ENCODE results near the gene CYFIP2.
A peak's percentile ranks its signal among the peaks of the same experiment; 100 is the strongest.

The CYFIP2 gene

DNA sequence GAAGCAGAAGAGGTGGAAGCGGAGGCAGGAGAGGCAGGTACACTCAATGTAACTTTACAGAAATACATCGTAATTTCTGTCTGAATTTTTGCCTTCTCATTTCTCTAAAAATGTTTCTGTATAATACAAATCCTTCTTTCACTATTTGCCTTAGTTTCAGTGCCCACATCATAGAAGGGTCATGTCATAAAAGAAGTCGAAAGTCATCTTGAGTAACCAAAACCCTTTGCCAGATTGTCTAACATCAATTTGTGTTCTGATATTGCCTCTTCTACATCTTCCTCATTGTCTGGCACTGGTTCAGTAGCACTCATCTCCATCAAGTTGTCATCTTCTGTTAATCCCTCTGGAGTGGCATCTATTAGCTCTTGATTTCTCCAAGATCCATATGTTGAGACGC is 6.2 kb upstream of the CYFIP2 start:
- DNase-seq, result no peak

DNA sequence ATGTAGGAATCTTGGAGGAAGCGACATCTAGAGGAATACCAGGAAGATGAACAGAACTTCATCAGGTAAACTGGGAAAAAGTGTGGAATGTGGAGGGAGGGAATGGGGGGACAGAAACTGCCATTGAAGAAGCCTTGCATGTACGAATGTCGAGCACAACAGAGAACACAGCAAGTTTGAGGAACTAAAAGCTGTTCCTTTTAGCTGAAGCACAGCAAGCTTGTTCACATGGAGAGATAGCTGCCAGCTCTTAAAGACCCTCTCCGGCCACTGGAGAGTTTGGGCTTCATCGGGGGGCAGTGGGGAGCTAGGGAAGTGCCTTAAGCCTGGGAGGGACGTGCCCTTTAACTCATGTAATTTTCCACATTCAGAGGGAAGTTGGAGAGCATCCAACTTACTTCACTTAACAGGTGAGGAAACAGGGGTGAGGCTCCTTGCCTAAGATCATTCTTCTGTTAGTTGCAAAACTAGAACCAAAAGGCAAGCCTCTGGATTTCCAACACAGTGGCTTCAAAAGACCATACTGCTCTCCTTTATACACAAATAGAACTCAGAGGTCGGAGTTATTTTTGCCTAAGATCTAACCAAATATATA is 2.3 kb upstream of the CYFIP2 start:
- DNase-seq, result no peak

DNA sequence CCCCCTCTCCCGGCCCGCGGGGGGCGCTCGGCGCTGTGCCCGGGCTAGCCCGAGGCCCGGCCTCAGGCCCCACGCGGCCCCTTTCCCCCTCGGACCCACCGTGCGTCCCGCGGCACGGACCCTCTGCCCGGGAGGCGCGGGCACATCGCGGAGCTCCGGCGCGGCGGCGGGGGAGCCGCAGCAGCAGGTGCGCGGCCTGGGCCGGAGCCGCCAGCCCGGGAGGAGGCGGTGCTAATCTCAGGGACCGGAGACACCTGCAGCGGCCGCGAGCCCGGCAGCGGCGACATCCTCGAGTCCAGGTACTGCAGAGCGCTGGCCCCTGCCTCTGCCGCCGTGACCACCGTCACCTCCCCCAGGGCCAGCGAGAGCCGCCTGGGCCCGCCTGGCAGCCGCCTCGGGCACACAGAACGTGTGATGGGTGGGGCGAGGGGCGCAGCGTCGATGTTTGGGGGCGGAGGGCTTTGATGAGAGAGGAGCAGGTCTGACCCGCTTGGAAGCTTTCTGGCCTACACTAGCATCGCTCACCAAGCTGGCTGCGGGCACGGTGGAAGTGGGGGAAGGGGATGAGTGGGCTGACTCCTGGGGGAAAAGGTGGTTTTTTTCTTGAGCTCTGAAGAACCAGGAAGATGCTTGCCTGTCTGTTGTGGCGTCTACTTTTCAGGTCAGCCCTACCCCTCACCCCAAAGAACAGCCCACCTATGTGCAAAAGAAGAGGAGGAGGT is 524 bp downstream of the CYFIP2 start:
- DNase-seq, result peak; percentile 32

DNA sequence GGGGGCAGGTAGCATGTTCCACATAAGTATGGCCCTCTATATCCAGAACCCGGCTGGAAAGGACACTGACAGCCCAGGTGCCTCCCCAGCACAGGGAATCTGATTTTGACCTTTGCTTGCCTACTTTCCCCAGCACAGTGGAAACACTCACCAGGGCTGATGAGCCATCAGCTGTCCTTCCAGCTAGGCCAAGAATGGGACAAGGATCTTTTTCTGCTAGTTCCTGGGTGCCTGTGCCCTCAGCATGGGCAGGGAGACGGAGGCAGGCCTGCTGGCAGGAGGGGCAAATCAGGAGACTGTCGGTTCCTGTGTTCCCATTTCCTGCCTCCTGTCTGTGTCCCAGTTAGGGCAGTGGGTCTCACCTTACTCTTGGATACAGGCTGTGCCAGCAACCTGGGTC is 1.1 kb downstream of the CYFIP2 start:
- DNase-seq, result no peak

DNA sequence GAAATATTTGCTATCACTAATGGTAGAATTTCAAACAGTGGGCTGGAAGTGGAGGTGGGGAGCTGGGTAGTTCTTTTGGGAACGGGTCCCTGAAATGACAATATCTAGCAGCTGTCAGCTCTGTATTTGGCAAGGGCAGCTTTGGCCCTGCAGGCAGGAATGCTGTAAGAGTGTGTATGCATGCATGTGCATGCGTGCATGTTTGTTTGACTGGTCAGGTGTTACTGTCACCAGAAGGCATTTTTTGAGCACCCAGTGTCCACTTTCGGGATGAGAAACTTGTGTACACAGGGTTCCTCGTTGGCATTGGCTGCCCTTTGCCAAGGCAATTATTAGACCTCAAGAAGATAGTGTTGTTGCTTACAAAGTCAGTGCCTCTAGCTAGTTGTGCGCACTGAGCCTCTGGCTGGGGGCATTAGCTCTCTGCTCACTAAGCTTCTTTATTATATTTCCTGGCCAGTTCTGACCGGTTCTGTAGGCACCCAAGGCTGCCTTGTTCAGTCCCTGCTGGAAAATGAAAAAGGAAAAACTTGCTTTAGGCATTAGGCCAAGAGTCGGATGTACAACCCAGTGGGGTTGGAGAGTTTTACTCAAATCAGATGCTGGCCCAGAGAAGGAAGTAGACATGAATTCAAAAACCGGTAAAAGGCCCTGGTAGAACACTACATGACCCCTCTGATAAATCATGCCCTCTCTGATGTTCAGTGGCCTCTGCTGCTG is 2.0 kb downstream of the CYFIP2 start:
- no peak for DNase-seq

DNA sequence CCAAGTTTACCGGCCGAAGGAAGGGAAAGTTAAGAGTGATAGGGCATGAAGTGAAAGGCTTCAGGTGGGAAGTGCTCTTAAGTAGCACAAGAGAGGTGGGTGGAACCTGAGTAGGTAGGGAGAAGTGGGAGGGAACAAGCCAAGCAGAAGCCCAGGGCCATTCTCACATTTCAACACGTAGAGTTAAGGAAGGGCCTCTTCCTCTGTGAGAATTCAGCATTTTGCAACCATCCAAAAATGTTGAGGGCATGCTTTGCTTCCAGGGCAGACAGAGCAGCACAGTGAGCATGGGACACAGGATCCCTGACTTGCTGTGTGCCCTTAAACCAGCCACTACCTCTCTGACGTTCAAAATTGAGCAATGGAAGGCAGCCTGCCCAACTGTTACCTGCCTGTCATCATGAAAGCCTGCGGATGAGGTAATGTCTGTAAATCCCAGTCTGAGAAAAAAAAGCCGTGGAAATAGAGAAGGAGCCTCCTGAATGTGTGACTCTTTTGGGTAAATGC is 3.3 kb downstream of the CYFIP2 start:
- no peak for DNase-seq

DNA sequence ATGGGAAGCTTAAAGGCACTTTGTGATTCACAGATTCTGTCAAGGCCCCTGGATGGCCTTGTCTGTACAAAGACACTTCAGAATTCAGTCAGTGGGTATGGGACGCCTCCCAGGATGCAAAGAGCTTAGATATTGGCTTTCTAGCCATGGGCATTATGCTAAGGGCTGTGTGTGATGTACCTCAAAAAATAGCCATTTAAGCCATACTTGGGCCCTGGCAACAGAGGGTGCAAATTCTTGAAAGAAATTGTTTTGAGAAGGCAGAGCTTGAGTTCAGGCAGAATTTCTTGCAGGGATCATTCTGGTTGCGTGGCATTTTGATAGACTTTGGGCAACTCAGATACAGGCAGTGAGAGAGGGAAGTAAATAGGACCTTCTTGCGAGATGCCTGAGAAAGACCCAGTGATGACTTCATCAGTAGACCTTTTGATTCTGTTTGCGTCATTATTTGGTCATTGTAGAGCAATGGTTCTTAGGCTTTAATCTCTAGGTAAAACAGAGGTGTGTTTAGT is 3.9 kb downstream of the CYFIP2 start:
- no peak for DNase-seq

DNA sequence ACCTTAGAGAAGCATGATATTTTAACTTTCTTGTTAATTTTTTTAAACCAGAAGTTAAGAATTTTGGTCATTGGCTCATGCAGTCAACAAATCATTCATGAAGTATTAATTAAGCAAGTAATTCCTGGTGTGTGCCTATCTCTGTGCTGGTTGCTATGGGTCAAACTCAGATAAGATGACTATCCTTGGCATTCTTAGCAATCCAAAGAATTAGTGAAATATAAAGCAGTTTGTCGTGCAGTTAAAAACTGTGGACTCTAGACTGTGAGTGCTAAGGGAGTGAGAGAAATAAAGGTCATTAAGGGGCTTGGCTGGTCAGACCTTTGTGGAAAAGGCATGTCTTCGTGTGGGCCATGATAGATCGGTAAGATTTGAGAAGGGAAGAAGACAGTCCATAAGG is 4.8 kb downstream of the CYFIP2 start:
- no peak for DNase-seq

DNA sequence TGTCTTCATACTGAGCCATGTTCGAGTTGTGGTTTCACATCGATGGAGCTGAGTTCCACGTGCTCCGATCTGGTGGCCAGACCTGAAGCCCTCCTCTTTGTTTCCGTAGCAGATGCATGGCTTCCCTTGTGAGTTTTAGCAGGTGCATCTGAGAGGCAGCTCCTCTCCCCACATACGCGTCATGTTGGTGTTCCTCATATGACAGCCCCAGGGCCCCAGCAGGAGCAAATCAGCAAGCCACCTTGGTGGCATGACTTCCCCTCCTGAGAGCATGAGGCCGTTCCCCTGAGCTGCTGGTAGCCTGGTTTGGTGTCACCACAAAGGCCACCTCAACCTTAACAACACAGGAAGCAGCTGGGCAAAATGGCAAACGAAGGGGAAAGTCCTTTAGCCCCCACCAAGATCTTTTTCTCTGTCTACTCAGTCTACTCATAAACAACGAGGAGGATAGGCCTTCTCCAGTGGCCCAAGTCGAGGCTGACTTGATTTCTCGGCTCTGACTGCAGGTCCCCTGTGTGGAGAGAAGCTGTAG is 5.9 kb downstream of the CYFIP2 start:
- no peak for DNase-seq

DNA sequence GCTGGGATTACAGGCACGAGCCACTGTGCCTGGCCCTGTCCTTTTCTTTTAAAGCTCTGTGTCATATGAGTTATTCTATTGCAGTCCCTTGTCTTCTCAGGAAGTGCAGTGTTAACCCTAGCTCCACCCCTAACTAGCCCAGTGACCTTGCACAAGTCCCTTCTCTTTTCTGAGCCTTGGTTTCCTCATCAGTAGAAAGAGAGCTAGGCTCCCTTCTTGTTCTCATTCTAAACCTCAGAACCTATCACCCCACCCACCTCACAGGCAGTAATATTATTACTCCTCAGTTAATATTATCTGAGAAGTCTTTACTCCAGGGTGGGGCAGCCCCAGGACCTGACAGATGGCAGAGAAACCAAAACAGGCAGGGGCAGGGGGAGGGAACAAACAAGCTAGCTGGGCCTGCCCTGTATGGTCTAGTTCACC is 7.2 kb downstream of the CYFIP2 start:
- DNase-seq, result no peak

DNA sequence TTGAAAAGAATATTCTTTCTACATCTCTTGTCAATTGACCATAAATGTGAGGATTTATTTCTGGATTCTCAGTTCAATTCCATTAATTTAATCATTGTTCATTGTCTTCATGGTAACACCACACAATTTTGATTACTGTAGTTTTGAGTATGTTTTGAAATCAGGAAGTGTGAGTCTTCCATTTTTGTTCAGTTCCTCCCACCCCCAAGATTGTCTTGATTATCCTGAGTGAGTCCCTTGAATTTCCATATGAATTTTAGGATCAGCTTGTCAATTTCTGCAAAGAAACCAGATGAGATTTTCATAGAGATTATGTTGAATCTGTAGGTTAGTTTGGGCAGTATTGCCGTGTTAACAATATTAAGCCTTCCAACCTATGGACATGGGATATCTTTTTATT is 9.5 kb downstream of the CYFIP2 start:
- no peak for DNase-seq

DNA sequence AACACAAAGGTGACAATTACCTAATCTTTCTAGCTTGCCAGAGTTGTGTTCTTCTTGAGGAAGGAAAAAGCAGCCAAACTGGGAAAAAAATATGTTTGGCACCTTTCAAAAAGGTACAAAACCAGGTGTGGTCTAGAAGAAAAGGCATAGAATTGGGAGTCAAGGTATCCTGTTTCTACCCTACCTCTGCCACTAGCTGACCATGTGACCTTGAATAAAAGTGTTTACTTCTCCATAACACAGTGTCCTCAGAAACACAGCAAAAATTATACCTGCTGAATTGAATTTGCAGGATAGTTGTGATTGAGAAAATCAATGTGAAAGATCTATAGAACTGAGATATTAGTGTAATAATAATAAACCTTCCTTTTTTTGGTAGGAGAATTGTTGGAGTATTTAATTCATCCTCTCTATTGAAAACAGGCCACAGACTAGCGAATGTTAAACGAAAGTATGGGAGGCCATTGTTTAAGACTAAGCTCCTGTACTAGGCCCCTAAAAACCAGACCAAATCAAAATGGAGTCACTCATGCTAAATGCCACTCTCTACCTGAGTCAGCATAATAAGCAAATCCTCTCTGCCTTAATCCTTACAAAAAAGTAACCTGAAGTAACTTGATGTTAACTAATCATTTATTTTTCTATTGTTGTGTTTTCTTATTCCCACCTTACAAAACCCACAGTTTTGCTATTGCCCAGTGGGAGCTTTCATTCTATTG is 12.6 kb downstream of the CYFIP2 start:
- DNase-seq, result no peak

DNA sequence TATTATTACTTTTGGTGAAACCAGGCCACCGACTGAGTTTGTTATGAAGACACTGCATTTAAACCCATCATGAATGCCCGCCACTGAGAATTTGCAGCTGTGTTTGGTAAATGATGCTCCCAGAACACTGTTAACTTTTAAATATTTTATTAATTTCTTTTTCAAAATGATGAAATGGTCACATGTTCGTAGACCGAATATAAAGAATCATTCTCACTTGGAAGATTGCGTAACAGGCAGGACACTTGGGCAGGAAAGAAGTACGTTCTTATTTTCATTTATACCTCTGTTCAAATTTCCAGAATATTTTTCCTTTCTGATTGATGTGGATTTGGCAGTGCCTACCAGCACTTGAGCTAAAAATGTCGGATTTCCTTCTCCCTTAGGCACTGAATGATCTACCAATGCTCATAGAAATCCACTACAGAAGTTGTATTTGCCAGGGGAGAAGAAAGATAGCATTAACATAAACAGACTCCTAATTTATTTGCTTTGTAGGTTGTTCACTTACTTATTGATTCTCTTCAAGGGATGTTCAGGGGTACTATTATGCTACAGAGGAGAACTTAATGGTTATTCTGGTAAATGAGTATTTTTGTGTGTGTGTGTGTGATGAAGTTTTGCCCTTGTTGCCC is 13.8 kb downstream of the CYFIP2 start:
- DNase-seq, result no peak

DNA sequence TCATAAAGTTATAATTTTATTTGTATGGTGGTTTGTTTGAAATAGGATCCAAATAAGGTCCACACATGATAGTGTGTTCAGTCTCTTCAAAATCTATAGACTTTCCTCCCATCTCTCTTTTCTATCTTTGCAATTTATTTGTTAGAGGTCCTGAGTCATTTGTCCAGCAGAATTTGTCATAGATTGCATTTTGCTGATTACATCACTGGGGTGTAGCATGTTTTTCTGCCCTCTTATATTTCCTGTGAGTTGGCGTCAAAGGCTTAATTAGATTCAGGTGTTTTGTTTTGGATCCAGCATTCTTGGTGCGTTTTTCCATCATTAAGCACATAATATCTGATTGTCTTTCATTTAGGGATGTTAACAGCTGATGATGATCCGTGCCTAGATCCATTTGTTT is 15.0 kb downstream of the CYFIP2 start:
- no peak for DNase-seq

DNA sequence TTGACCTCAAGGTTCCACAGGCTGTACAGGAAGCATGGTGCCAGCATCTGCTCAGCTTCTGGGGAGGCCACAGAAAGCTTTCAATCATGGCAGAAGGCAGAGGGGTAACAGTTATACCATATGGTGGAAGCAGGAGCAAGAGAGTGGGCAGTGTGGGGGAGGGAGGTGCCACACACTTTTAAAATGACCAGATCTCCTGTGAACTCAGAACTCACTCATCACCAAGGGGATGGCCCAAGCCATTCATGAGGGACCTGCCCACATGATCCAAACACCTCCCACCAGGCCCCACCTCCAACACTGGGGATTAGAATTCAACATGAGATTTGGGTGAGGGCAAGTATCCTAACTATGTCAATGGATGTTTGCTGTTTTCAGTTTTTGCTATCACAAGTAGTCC is 16.2 kb downstream of the CYFIP2 start:
- DNase-seq, result no peak

DNA sequence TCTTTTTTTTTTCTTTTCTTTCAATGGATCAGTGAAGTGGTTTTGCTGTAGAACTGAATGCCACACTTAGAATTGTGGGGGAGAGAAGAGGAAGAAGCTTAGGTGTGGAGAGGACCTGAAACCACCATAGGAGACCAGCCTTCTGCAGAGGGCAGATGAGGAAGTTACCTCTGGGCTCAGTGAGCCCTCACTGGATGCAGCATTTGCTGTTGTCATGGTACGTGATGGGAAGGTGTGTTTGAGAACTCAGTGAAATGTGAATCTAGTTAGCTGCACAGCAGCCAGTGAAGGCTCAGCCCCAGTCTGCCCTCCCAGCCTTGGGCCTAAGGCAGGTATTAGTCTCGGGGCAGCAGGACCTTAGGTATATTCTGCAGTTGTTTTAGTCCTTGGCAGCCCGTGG is 17.5 kb downstream of the CYFIP2 start:
- DNase-seq, result no peak

DNA sequence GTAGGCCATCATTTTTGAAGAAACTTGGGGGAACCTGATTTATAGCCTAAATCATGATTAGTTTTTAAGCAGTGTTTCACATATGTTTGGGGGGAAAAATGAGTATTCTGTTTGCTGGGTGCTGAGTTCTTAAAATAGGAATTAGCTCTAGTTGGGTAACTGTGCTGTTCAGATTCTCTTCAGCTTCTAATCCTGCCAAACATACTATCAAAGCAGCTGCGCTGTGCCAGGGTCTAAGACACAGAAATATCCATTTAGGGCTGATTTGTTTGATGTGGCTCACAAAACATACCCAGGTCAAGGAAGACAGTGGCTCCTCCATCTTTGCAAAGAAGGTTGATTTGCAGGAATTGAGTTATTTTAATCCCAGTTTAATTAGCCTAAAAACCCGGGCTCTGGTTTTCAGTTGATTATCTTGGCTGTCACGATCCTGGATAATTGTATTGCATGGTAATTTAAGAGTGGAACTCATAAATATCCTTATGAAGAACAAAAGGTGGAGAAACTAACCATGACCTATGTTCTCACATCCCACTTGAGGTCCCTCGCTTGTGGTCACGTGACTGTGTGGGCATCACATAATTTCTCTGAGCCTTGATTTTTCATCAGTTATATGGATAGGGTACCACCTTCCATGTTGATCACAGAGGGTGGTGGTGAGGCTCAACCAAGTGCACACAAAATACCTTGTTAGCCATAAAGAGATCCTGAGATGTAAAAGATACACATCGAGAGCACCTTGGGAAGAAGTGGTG is 18.7 kb downstream of the CYFIP2 start:
- DNase-seq, result no peak

DNA sequence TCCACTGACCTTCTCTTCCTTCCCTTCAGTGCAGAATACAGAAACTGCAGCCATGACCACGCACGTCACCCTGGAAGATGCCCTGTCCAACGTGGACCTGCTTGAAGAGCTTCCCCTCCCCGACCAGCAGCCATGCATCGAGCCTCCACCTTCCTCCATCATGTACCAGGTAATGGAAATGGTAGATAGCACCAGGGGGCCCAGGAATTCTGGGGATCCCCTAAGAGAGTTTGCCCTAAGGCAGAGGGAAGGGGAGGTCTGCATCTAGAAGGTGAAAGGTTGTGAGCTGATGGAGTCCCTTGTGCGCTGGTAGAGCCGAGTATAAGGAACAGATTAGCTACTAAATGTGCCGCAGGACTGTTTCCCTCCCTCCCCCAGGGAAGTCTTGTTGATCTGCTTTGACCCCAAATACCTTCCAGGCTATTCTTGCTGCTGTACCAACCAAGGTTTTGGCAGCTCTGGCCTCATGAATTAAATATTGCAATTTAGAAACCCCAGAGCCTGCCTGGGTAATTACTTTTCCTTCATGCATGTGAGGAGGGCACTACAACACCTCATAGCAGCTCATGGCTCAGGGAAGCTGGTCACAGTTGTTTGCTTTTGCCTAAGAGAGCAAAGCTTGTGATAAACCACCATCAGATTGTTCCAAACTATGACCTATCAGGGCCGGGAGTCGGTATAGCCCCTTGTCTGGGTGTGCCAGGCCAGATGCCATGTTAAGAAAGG is 19.6 kb downstream of the CYFIP2 start:
- DNase-seq, result no peak

DNA sequence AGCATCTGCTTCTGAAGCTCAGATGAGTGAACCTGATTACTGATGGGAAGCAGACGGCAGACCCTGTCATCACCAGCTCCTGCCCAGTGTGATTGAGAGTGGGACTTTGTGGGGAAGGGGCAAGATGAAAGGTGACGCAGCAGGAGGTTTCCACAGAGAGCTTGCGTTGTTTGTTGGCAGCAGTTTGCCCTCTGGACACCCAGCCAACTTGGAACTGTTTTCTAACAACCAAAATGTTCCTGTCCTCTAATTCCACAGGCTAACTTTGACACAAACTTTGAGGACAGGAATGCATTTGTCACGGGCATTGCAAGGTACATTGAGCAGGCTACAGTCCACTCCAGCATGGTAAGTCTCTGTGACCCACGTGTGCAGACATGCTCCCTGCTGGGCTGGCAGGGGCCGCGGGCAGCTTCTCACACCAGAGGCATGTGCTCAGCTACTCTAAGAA is 20.9 kb downstream of the CYFIP2 start:
- DNase-seq, result no peak

DNA sequence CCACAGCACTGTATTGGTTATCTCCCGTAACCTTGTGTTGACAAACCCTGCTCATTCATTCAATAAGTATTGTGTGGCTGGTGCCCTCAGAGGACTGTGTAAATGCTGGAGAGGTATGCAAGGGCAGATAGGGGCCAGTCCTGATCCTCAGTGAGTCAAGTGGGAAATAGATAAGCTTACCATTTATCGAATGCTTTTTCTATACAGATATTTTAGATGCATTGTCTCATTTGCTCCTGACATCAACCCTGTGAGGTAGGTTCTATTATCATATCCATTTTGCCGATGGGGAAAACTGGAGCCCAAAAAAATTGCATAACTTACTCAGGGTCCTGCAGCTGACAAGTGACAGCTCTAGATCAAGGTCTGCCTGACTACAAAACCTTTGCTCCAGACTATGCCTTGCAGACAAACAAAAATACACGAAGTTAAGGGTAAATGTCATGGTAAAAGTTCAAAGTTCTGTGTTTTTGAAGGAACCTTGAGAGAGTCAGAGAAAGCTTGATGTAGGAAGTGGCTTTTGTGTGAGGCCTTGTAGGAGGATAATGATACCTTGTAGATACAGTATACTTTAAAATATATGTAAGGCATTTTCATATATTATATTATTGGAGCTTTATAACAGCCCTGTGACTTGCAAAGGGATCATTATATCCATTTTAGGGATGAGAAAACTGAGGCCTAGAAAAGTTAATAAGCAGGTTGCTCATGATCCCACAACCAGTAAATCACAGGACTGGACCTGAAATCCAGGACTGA is 22.7 kb downstream of the CYFIP2 start:
- no peak for DNase-seq

All from NCI-H774 (cell line).